ENCODE data around the gene RBM12. TPM values are rescaled to one million over a fixed set of nuclear protein-coding genes. Genes with fewer than 3 reads are reported as not detected.
"Not testable (repeated sequence)": the region's sequence is repeated elsewhere in the genome, so short reads cannot be mapped to it uniquely, and the experiment has no call there.

RBM12 gene
- total and polyA plus RNA-seq, 4 donors, result 3.4 to 20.0 (median 15.8) TPM

DNA sequence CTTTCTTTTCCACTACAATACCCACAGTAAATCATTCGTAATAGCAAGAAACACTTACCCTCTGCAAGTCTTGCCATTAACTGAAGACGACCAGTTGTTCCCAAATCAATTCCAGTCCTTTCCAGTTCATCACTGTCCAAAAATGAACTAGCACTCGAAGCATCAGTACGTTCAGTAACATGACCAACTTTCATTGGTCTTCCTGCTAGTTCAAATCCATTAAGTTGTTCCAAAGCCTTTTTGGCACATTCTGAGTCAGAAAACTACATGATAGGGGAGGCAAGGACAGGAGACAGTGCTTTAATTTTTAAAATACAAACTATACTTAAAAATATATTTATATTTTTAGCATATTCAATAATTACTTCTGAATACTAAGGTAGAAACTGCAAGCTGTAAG lies 49.4 kb upstream of the RBM12 start:
- TF ChIP-seq TAF1 (conservative IDR thresholded peaks at IDR 0.05), result no peak
- TF ChIP-seq, protein P1, sequence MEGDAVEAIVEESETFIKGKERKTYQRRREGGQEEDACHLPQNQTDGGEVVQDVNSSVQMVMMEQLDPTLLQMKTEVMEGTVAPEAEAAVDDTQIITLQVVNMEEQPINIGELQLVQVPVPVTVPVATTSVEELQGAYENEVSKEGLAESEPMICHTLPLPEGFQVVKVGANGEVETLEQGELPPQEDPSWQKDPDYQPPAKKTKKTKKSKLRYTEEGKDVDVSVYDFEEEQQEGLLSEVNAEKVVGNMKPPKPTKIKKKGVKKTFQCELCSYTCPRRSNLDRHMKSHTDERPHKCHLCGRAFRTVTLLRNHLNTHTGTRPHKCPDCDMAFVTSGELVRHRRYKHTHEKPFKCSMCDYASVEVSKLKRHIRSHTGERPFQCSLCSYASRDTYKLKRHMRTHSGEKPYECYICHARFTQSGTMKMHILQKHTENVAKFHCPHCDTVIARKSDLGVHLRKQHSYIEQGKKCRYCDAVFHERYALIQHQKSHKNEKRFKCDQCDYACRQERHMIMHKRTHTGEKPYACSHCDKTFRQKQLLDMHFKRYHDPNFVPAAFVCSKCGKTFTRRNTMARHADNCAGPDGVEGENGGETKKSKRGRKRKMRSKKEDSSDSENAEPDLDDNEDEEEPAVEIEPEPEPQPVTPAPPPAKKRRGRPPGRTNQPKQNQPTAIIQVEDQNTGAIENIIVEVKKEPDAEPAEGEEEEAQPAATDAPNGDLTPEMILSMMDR (IDR thresholded peaks at IDR 0.05; ENCODE audit: low read depth, low read length, missing input control), result no peak
- TF ChIP-seq, protein P2, sequence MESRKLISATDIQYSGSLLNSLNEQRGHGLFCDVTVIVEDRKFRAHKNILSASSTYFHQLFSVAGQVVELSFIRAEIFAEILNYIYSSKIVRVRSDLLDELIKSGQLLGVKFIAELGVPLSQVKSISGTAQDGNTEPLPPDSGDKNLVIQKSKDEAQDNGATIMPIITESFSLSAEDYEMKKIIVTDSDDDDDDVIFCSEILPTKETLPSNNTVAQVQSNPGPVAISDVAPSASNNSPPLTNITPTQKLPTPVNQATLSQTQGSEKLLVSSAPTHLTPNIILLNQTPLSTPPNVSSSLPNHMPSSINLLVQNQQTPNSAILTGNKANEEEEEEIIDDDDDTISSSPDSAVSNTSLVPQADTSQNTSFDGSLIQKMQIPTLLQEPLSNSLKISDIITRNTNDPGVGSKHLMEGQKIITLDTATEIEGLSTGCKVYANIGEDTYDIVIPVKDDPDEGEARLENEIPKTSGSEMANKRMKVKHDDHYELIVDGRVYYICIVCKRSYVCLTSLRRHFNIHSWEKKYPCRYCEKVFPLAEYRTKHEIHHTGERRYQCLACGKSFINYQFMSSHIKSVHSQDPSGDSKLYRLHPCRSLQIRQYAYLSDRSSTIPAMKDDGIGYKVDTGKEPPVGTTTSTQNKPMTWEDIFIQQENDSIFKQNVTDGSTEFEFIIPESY (IDR thresholded peaks at IDR 0.05), result no peak
- TF ChIP-seq YY1 (IDR thresholded peaks at IDR 0.05), result no peak
- no peak for TF ChIP-seq HNF4A (conservative IDR thresholded peaks at IDR 0.05)
- TF ChIP-seq, protein P3, sequence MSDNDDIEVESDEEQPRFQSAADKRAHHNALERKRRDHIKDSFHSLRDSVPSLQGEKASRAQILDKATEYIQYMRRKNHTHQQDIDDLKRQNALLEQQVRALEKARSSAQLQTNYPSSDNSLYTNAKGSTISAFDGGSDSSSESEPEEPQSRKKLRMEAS (IDR thresholded peaks at IDR 0.05), result no peak
- no peak for TF ChIP-seq FOXA1 (IDR thresholded peaks at IDR 0.05)
- TF ChIP-seq, protein P4, sequence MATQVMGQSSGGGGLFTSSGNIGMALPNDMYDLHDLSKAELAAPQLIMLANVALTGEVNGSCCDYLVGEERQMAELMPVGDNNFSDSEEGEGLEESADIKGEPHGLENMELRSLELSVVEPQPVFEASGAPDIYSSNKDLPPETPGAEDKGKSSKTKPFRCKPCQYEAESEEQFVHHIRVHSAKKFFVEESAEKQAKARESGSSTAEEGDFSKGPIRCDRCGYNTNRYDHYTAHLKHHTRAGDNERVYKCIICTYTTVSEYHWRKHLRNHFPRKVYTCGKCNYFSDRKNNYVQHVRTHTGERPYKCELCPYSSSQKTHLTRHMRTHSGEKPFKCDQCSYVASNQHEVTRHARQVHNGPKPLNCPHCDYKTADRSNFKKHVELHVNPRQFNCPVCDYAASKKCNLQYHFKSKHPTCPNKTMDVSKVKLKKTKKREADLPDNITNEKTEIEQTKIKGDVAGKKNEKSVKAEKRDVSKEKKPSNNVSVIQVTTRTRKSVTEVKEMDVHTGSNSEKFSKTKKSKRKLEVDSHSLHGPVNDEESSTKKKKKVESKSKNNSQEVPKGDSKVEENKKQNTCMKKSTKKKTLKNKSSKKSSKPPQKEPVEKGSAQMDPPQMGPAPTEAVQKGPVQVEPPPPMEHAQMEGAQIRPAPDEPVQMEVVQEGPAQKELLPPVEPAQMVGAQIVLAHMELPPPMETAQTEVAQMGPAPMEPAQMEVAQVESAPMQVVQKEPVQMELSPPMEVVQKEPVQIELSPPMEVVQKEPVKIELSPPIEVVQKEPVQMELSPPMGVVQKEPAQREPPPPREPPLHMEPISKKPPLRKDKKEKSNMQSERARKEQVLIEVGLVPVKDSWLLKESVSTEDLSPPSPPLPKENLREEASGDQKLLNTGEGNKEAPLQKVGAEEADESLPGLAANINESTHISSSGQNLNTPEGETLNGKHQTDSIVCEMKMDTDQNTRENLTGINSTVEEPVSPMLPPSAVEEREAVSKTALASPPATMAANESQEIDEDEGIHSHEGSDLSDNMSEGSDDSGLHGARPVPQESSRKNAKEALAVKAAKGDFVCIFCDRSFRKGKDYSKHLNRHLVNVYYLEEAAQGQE (IDR thresholded peaks at IDR 0.05), result no peak
- TF ChIP-seq GABPA (IDR thresholded peaks at IDR 0.05 in 1 of 2, conservative IDR thresholded peaks at IDR 0.05 in 1 of 2), result no peak
- TF ChIP-seq RAD21 (IDR thresholded peaks at IDR 0.05), result no peak
- TF ChIP-seq SP1 (IDR thresholded peaks at IDR 0.05), result no peak
- TF ChIP-seq, protein P5, sequence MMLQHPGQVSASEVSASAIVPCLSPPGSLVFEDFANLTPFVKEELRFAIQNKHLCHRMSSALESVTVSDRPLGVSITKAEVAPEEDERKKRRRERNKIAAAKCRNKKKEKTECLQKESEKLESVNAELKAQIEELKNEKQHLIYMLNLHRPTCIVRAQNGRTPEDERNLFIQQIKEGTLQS (IDR thresholded peaks at IDR 0.05), result no peak
- TF ChIP-seq RXRA (IDR thresholded peaks at IDR 0.05), result no peak
- no peak for TF ChIP-seq FOXA2 (IDR thresholded peaks at IDR 0.05)
- no peak for TF ChIP-seq HNF4G (IDR thresholded peaks at IDR 0.05)
- TF ChIP-seq JUND (IDR thresholded peaks at IDR 0.05), result no peak
- Histone ChIP-seq H3K27me3 (ENCODE audit: control insufficient read depth in 4 of 4, insufficient read depth in 4 of 4, low read length in 3 of 4) (no peaks in the 10 kb centered on the region), H3K9ac (ENCODE audit: low read depth in 1 of 2, low read length in 2 of 2) (no peak overlapping the region), H3K4me1 (ENCODE audit: control insufficient read depth in 4 of 4, insufficient read depth in 4 of 4, low read length in 3 of 4) (no peaks in the 10 kb centered on the region), H3K36me3 (ENCODE audit: control insufficient read depth in 4 of 4, insufficient read depth in 3 of 4, low read depth in 1 of 4, low read length in 3 of 4) (peaks cover 29 to 93% (median 81%) of the 10 kb centered on the region in 4 donors), H3K4me3 (ENCODE audit: low read depth in 1 of 3, low read length in 3 of 3) (no peak overlapping the region), H3K9me3 (ENCODE audit: control insufficient read depth in 4 of 4, low read length in 3 of 4) (no peaks in the 10 kb centered on the region), H3K27ac (ENCODE audit: low read depth in 1 of 2, low read length in 2 of 2) (no peak overlapping the region)
- WGBS, result 74% methylated on average over 4 of the region's 4 CpGs
- DNase-seq (ENCODE audit: low spot score), result no peak

DNA sequence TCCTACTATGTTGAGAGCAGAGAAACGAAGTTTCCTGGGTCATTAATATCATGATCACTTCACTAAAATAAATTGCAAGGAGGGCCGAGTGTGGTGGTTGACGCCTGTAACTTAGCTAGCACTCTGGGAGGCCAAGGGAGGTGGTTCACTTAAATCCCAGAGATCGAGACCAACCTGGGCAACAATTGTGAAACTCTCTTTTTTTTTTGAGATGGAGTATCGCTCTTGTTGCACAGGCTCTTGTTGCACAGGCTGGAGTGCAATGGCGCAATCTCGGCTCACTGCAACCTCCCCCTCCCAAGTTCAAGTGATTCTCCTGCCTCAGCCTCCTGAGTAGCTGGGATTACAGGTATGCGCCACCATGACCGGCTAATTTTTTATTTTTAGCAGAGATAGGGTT lies 48.4 kb upstream of the RBM12 start:
- H3K27me3 ChIP-seq (ENCODE audit: control insufficient read depth in 4 of 4, insufficient read depth in 4 of 4, low read length in 3 of 4); H3K4me3 ChIP-seq (ENCODE audit: low read depth in 1 of 3, low read length in 3 of 3); H3K9ac ChIP-seq (ENCODE audit: low read depth in 1 of 2, low read length in 2 of 2); H3K9me3 ChIP-seq (ENCODE audit: control insufficient read depth in 4 of 4, low read length in 3 of 4); H3K4me1 ChIP-seq (ENCODE audit: control insufficient read depth in 4 of 4, insufficient read depth in 4 of 4, low read length in 3 of 4); H3K27ac ChIP-seq (ENCODE audit: low read depth in 1 of 2, low read length in 2 of 2); DNase-seq (ENCODE audit: low spot score): not testable (repeated sequence)
- peaks cover 24 to 91% (median 83%) of the 10 kb centered on the region in 4 donors for H3K36me3 ChIP-seq (ENCODE audit: control insufficient read depth in 4 of 4, insufficient read depth in 3 of 4, low read depth in 1 of 4, low read length in 3 of 4)
- 85% methylated on average over 9 of the region's 9 CpGs for whole genome bisulfite sequencing

Data from liver (tissue), 9 donors.